ENCODE measurements around the gene TMCO5A. TPM values are rescaled to one million over a fixed set of nuclear protein-coding genes. Genes with fewer than 3 reads are reported as not detected.

TMCO5A gene
- total RNA-seq, 1 experiment from 2014 or later: not detected

DNA sequence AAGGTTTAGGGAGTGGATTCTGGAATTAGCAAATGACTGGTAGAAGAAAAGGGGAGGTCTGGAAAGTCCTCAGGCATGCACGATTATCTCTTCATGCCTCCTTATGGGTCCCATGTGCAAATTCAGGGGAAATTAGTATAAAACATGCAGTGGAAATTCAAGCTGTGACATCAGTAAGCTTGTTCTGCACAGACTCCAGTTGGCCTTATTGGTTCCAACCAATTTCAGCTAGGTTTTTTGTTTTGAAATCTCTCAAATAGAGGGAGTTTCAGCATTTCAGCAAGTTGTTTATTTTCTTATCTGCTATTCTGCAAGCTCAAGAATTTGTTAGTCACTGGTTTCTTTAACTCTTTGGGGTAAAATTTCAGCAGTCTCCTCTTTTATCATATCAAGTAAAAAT lies 774 bp upstream of the TMCO5A start (continued):
- no peak for TF ChIP-seq MLX (CRISPR knock-in tag; IDR thresholded peaks at IDR 0.05)
- no peak for TF ChIP-seq JUN (CRISPR knock-in tag; IDR thresholded peaks at IDR 0.05)
- no peak for TF ChIP-seq ZNF138 (CRISPR knock-in tag; conservative IDR thresholded peaks at IDR 0.05)

DNA sequence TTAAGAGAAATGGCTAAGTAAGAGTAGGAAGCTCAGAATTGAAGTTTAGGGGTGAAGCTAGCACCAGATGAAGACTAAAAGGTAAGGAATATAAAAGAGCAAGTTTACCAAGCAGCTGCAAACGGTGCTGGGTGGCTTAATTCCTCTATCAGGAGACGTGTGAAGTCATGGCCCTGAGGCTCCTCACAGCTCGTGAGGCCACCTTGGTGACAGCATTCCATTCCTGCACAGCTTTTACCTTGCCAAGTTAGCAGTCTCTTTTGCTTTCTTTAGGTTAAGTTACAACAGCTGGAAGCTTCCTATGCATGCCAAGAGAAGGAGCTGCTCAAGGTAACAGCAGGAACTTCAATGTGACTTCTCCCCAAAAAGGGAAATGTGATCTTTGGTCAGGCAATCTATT lies 6.4 kb downstream of the TMCO5A start:
- Mint-ChIP-seq H3K9me3 (peaks cover 10% of the 10 kb centered on the region), H3K27ac (no peak overlapping the region), H3K4me1 (peaks cover 3% of the 10 kb centered on the region; the same call in 1 of the 2 replicates), H3K4me3 (no peak overlapping the region), H3K27me3 (ENCODE audit: low read depth) (no peaks in the 10 kb centered on the region; the same call in 1 of the 2 replicates), H3K36me3 (no peaks in the 10 kb centered on the region)
- ATAC-seq (peak; percentile 58), DNase-seq (ENCODE audit: low spot score) (no peak)
- POLR2A ChIA-PET: no interaction called here
- CTCF ChIA-PET: interaction anchor here (2.0 kb wide), 1 partner anchor 49 kb away, joined by 5 read pairs; no protein-coding TSS in a partner anchor
- TF ChIP-seq NFE2L1 (CRISPR knock-in tag; IDR thresholded peaks at IDR 0.05) (no peak), TP53 (CRISPR knock-in tag; IDR thresholded peaks at IDR 0.05) (no peak), GABPB1 (CRISPR knock-in tag; IDR thresholded peaks at IDR 0.05) (no peak), FOXJ3 (CRISPR knock-in tag; IDR thresholded peaks at IDR 0.05; ENCODE audit: borderline replicate concordance) (no peak), TEAD1 (CRISPR knock-in tag; IDR thresholded peaks at IDR 0.05) (no peak), PRDM15 (CRISPR knock-in tag; IDR thresholded peaks at IDR 0.05) (no peak), ZNF263 (CRISPR knock-in tag; IDR thresholded peaks at IDR 0.05; ENCODE audit: low read depth) (no peak), FOXK1 (CRISPR knock-in tag; IDR thresholded peaks at IDR 0.05) (no peak), STAT6 (CRISPR knock-in tag; conservative IDR thresholded peaks at IDR 0.05; ENCODE audit: low read depth) (no peak)
- TF ChIP-seq, protein P1, sequence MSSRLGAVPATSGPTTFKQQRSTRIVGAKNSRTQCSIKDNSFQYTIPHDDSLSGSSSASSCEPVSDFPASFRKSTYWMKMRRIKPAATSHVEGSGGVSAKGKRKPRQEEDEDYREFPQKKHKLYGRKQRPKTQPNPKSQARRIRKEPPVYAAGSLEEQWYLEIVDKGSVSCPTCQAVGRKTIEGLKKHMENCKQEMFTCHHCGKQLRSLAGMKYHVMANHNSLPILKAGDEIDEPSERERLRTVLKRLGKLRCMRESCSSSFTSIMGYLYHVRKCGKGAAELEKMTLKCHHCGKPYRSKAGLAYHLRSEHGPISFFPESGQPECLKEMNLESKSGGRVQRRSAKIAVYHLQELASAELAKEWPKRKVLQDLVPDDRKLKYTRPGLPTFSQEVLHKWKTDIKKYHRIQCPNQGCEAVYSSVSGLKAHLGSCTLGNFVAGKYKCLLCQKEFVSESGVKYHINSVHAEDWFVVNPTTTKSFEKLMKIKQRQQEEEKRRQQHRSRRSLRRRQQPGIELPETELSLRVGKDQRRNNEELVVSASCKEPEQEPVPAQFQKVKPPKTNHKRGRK (CRISPR knock-in tag; IDR thresholded peaks at IDR 0.05; ENCODE audit: borderline replicate concordance): no peak
- TF ChIP-seq, protein P2, sequence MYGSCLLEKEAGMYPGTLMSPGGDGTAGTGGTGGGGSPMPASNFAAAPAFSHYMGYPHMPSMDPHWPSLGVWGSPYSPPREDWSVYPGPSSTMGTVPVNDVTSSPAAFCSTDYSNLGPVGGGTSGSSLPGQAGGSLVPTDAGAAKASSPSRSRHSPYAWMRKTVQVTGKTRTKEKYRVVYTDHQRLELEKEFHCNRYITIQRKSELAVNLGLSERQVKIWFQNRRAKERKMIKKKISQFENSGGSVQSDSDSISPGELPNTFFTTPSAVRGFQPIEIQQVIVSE (CRISPR knock-in tag; IDR thresholded peaks at IDR 0.05; ENCODE audit: borderline replicate concordance): no peak
- TF ChIP-seq, protein P3, sequence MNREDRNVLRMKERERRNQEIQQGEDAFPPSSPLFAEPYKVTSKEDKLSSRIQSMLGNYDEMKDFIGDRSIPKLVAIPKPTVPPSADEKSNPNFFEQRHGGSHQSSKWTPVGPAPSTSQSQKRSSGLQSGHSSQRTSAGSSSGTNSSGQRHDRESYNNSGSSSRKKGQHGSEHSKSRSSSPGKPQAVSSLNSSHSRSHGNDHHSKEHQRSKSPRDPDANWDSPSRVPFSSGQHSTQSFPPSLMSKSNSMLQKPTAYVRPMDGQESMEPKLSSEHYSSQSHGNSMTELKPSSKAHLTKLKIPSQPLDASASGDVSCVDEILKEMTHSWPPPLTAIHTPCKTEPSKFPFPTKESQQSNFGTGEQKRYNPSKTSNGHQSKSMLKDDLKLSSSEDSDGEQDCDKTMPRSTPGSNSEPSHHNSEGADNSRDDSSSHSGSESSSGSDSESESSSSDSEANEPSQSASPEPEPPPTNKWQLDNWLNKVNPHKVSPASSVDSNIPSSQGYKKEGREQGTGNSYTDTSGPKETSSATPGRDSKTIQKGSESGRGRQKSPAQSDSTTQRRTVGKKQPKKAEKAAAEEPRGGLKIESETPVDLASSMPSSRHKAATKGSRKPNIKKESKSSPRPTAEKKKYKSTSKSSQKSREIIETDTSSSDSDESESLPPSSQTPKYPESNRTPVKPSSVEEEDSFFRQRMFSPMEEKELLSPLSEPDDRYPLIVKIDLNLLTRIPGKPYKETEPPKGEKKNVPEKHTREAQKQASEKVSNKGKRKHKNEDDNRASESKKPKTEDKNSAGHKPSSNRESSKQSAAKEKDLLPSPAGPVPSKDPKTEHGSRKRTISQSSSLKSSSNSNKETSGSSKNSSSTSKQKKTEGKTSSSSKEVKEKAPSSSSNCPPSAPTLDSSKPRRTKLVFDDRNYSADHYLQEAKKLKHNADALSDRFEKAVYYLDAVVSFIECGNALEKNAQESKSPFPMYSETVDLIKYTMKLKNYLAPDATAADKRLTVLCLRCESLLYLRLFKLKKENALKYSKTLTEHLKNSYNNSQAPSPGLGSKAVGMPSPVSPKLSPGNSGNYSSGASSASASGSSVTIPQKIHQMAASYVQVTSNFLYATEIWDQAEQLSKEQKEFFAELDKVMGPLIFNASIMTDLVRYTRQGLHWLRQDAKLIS (CRISPR knock-in tag; IDR thresholded peaks at IDR 0.05; ENCODE audit: borderline replicate concordance): no peak
